ENCODE results near the gene HTATIP2. TPM values are rescaled to one million over a fixed set of nuclear protein-coding genes. Genes with fewer than 3 reads are reported as not detected.
"Not testable (repeated sequence)": the region's sequence is repeated elsewhere in the genome, so short reads cannot be mapped to it uniquely, and the experiment has no call there.

Gene HTATIP2
- total and polyA plus RNA-seq, 8 donors = 9.6 to 29.1 (median 12.1) TPM

DNA sequence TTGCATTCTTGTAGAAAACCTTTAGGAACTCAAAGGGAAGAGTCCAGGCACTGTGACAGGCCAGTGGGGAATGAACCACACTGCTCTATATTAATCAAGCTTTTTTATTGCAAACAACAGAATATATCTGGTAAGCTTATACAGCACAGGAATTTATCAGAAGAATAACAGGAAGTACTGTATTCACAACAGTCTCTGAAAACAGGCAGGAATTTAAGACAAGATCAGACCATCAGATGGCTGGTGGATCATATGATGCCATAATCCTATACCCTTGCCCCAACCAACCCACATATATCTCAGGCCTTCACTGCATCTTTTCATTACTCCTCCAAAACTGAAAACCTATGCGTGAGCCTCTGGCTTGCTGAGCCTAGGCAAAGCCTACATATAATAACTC, 1.0 kb upstream of the HTATIP2 start:
- no peak overlapping the region for H3K27ac ChIP-seq
- H3K27me3 ChIP-seq = no peaks in the 10 kb centered on the region
- TF ChIP-seq, protein P1, sequence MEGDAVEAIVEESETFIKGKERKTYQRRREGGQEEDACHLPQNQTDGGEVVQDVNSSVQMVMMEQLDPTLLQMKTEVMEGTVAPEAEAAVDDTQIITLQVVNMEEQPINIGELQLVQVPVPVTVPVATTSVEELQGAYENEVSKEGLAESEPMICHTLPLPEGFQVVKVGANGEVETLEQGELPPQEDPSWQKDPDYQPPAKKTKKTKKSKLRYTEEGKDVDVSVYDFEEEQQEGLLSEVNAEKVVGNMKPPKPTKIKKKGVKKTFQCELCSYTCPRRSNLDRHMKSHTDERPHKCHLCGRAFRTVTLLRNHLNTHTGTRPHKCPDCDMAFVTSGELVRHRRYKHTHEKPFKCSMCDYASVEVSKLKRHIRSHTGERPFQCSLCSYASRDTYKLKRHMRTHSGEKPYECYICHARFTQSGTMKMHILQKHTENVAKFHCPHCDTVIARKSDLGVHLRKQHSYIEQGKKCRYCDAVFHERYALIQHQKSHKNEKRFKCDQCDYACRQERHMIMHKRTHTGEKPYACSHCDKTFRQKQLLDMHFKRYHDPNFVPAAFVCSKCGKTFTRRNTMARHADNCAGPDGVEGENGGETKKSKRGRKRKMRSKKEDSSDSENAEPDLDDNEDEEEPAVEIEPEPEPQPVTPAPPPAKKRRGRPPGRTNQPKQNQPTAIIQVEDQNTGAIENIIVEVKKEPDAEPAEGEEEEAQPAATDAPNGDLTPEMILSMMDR (IDR thresholded peaks at IDR 0.05) = no peak
- ATAC-seq = no peak
- intact Hi-C loops (cut with DNase I) = no loop called here
- H3K4me3 ChIP-seq = no peak overlapping the region
- DNase-seq = no peak
- H3K4me1 ChIP-seq = no peaks in the 10 kb centered on the region
- 0% methylated on average over 1 of the region's 1 CpG for WGBS, 2 donors
- FAIRE-seq = no peak
- no peaks in the 10 kb centered on the region for H3K36me3 ChIP-seq
- H3K9me3 ChIP-seq = no peaks in the 10 kb centered on the region

- DNase-seq = no peak
- TF ChIP-seq, protein P1 (IDR thresholded peaks at IDR 0.05) = no peak
- whole genome bisulfite sequencing, 2 donors = 75 to 77% methylated on average over 2 of the region's 2 CpGs
- Histone ChIP-seq H3K9me3 (no peaks in the 10 kb centered on the region), H3K4me3 (peak overlapping the region; percentile 74 to 99 (median 82)), H3K27me3 (no peaks in the 10 kb centered on the region), H3K27ac (peak overlapping the region in 2 of 4 donors; percentile 73 to 85), H3K4me1 (no peaks in the 10 kb centered on the region), H3K36me3 (no peaks in the 10 kb centered on the region)
- FAIRE-seq = no peak
- peak in 2 of 4 donors; percentile 2 to 3 for ATAC-seq
- intact Hi-C loops (cut with DNase I) = no loop called here
These were observed 390 bp upstream of the HTATIP2 start for GRCh38 chr11:20363149-20363499.

GRCh38 chr11:20364341-20364792, 853 bp downstream of the HTATIP2 start:
- H3K36me3 ChIP-seq = no peaks in the 10 kb centered on the region
- H3K27me3 ChIP-seq = no peaks in the 10 kb centered on the region
- peak in 3 of 6 donors; percentile 9 to 39 (median 37) for DNase-seq
- ATAC-seq = peak; percentile 38 to 60 (median 52)
- H3K27ac ChIP-seq = peak overlapping the region; percentile 49 to 85 (median 68)
- intact Hi-C loops (cut with DNase I) = no loop called here
- peak overlapping the region; percentile 74 to 99 (median 82) for H3K4me3 ChIP-seq
- 15 to 20% methylated on average over 6 of the region's 6 CpGs for WGBS, 2 donors
- FAIRE-seq = no peak
- H3K9me3 ChIP-seq = no peaks in the 10 kb centered on the region
- H3K4me1 ChIP-seq = no peaks in the 10 kb centered on the region
- TF ChIP-seq, protein P1 (IDR thresholded peaks at IDR 0.05) = no peak

- H3K27me3 ChIP-seq; intact Hi-C loops (cut with DNase I); H3K9me3 ChIP-seq; DNase-seq; H3K27ac ChIP-seq; H3K4me3 ChIP-seq; FAIRE-seq; H3K4me1 ChIP-seq; H3K36me3 ChIP-seq; ATAC-seq: not testable (repeated sequence)
- 93 to 97% methylated on average over 6 of the region's 6 CpGs for WGBS, 2 donors
These were observed 2.0 kb downstream of the HTATIP2 start for GRCh38 chr11:20365465-20365864.

GRCh38 chr11:20367313-20367948, 3.9 kb downstream of the HTATIP2 start:
- ATAC-seq = peak in 1 of 4 donors; percentile 27

More at GRCh38 chr11:20367313-20367948, 3.9 kb downstream of the HTATIP2 start:
- Histone ChIP-seq H3K4me3 (no peak overlapping the region), H3K36me3 (no peaks in the 10 kb centered on the region), H3K27me3 (no peaks in the 10 kb centered on the region), H3K4me1 (no peaks in the 10 kb centered on the region), H3K27ac (no peak overlapping the region), H3K9me3 (no peaks in the 10 kb centered on the region)
- DNase-seq = no peak
- WGBS, 2 donors = 77 to 86% methylated on average over 9 of the region's 9 CpGs
- TF ChIP-seq, protein P1 (IDR thresholded peaks at IDR 0.05) = no peak
- no peak for FAIRE-seq
- intact Hi-C loops (cut with DNase I) = no loop called here

All from pancreas (tissue), 10 donors.